HG03045 (cell line): Measurements from ENCODE around the gene MAB21L3.
"Not testable (repeated sequence)": the region's sequence is repeated elsewhere in the genome, so short reads cannot be mapped to it uniquely, and the experiment has no call there.

ENCODE experiments used
- ATAC-seq: cut with Tn5 transposase; IDR thresholded peaks from one replicate; pipeline ENCODE4 v1.9.1; 2021; ENCODE audit warnings: mild to moderate bottlenecking, moderate library complexity; ENCODE audit not compliant: unreplicated experiment

The MAB21L3 gene

GRCh38 chr1:116133696-116134475 lies 22.7 kb downstream of the MAB21L3 start:
- no peak for ATAC-seq

DNA sequence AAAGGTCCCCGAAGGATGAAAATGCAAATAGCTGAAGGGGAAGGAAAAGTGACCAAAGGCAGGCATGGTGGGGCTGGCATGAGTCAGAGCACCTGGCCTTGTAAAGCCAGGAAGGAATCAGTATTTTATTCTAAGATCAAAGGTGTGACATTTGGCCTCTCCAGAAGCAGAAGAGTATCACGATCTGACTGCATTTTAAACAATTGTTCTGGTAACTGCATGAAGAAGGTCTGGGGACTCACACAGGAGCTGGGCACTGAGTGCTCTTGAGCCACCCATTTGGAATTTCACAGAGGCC lies 23.2 kb downstream of the MAB21L3 start:
- no peak for ATAC-seq

- ATAC-seq: no peak
These were observed 27.1 kb downstream of the MAB21L3 start for GRCh38 chr1:116138277-116138792.

GRCh38 chr1:116139592-116140134 lies 28.5 kb downstream of the MAB21L3 start:
- ATAC-seq: no peak

DNA sequence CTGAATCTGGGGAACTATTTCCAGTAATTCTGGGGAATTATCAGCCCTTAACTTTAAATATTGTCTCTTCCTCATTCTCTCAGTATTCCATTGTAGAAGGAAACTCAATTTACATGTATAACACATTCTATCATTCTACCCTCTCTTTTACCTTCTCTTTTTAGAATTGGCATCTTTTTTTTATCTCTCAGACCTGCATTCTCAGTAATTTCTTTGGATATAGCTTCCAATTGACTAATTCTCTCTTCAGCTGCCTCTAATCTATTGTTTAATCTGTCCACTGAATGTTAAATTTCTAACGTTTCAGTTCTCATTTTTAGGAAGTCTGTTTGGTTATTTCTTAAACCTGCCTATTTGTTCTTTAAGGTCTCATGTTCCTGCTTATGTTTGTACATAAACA lies 33.0 kb downstream of the MAB21L3 start:
- ATAC-seq: no peak

GRCh38 chr1:116146447-116147113 lies 35.4 kb downstream of the MAB21L3 start:
- not testable (repeated sequence) for ATAC-seq

DNA sequence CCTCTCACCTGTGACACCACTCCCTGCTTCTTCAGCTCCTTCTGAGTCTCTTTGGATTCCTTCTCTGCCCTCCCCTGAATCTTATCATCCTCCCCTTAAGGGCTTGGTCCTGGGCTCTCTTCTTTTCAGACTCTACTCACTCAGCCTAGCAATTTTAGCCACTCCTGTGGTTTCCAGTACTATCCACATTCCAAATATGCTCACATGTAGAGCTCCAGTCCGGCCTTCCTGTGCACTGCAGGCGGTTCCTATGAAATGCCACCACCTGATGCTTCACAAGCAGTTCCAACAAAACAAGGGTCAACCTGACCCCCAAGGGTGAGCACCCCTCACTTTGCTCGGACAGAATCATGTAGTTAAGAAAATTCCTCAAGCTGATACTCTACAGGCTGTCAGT lies 35.9 kb downstream of the MAB21L3 start:
- no peak for ATAC-seq

GRCh38 chr1:116147972-116148371 lies 36.8 kb downstream of the MAB21L3 start:
- ATAC-seq: no peak

DNA sequence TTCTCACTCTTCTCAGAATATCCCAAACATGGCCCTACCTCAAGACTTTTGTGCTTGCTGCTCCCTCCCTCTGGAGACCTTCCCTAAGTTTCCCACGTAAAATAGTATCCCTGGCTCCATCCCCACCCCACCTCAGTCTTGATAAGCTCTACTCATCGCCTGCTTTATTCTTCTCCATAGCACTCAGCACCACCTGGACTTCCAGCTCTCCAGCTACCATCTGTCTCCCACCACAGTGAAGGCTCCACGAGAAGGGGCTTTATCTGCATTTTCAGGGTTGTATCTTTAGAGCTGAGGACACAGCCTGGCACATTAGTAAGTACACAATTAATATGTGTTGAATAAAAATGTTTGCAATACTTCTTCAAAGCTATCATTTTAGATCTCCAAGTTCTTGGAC lies 37.8 kb downstream of the MAB21L3 start:
- no peak for ATAC-seq

DNA sequence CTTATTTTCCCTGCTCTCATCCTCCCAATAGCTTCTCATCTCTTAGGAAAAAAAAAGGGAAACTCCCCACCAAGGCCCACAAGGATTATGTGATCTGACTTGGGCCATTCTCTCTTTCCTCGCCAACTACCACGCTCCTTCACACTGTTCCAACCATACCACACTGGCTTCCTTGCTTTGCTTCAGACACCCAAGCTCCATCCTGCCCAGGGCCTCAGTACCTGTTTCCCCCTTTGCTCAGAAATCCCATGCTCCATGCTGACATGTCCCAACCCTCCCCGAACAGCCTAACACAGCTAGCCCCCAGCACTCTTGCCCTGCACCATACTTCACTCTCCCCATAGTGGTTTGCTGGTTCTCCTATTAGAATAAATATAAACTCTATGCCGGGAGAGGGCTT lies 39.2 kb downstream of the MAB21L3 start:
- no peak for ATAC-seq

DNA sequence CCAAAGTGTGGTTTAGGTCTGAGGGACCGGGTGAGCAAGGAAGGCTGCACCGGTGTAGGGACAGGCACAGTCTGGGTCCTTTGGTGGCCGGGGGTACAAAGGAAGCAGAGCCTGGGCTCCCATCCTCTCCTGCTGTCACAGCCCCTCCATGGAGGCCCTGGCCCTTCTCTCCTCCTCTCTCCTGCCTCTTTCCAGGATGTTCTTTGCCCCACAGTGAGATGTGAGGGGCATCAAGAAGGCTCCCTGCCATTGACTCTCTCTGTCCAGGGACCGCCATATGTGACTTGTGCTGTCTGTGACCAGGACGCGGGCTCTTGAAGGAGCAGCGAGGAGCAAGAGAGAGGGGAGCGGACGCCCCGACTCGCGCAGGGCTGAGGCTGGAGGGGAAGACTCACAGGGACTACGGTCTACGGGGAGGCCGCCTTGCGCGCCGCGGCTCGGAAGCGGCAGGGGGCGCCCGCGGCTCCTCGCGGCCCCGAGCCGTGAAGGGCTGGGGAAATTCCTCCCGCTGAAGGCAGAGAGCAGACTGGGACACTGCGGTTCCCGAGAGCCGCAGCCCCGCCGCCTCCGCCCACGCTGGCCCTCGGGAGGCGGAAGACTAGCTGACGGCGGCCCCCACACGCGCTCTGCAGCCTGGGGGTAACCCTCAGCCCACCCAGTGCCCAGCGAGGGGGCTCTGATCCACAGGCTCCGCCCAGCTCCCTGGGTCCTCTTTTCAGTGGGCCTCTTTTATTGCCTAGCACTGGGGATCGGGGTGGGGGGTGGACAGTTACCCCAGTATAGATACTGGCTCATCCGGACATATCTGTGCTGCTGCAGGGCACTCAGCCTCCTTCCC lies 40.8 kb downstream of the MAB21L3 start:
- peak; percentile 97 for ATAC-seq

- ATAC-seq: no peak
These were observed 41.4 kb downstream of the MAB21L3 start for GRCh38 chr1:116152577-116152943.

GRCh38 chr1:116152950-116153691 lies 41.9 kb downstream of the MAB21L3 start:
- no peak for ATAC-seq

DNA sequence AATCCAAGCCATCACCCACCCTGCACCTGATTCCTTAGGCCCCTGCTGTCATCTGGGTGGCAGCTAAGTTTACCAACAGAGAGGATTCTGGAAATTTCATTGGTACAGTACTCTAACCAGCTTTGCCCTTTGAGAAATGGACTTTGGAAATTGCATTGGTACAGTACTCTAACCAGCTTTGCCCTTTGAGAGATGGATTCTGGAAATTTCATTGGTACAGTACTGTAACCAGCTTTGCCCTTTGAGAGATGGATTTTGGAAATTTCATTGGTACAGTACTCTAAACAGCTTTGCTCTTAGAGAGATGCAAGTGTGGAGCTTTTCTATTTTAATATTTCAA lies 42.5 kb downstream of the MAB21L3 start:
- ATAC-seq: no peak

DNA sequence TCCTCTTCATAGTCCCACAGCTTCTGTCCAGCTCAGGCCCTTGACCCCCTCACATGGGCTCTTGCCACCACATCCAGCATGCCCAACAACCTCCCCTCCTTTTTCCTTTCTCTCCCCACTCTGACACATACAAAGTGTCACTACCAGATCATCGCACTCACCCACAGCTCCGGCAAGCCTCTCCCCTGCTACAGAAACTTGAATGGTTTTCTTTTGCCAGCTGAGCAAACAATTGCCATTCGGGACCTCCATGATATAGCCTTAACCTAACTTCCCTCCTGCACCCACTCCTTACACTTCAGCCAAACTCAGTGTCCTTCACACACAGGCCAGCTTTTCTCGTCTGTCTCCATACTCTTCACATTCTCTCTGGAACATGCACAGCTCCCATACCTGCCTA lies 43.3 kb downstream of the MAB21L3 start:
- ATAC-seq: no peak

DNA sequence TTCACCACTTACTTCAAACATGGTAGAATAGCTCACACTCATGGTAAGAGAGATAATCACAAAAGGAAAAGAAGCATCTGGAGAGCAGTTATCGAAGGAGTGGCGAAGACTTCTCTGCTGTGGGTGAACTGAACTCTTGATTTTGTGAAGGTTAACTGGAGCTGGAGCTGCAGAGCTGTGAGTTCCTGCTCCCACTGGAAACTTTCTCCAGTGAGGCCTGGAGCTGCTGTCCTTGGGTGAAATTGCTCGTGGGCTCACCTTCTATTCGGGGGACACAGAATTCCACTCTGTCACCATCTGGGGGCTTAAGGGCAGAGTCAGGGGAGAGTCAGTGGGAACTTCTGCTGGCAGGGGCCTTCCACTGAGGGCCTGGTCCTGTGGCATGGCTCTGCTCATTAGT lies 45.9 kb downstream of the MAB21L3 start:
- ATAC-seq: no peak

DNA sequence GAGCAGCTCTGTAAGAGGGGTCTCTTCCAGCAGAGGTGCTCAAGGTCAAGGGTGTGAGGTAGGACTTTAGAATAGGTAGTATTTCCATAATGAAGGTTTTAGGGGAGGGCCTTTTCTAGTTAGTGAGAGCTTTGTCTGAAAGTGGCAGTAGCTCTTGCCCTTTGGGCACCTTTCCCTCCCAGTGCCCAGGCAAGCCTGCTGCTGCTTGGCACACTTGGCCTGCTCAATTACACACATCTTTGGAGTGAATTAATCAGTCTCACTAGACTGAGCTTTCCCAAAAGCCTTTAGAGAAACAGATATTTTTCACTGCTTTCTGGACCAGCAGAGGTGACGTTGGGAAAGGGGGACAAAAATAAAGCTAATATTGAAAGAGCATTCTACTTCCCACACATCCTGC lies 48.0 kb downstream of the MAB21L3 start:
- ATAC-seq: no peak

- ATAC-seq: no peak
These were observed 48.4 kb downstream of the MAB21L3 start for GRCh38 chr1:116159611-116160010.

DNA sequence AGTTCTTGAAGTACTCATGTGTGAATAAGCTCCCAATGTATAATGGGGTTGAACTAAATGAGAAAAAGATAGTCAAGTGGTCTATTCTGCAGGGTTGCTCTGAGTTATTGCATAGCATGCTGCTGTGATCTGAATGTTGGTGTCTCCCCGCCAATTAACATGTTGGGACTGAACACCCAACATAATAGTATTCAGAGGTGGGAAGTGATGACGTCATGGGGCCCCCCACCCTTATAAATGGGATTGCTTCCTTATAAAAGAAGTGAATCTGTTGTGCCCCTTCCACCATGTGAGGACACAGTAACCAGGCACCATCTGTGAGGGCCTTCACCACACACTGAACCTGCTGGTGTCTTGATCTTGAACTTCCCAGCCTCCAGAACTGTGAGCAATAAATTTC lies 50.2 kb downstream of the MAB21L3 start:
- no peak for ATAC-seq

GRCh38 chr1:116161877-116162390 lies 50.7 kb downstream of the MAB21L3 start:
- no peak for ATAC-seq

DNA sequence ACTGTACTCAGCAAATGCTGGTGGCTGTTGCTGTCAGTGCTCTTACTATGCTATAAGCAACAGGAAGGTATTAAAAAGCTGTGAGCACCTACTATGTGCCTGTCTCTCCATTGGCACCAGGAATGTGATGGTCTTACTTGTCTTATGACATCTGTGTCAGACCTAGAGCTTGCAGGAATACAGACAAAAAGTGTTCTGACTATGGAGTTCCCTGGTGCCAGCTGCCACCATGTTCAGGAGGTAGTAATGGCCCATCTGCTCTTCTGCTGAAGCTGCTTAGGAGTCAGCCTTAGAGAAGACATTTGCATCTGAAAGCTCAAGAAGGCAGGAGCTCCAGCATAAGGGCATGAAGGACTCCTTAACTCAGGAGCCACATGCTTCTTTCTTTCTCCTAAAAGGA lies 52.3 kb downstream of the MAB21L3 start:
- no peak for ATAC-seq
